Right atrium auricular region (tissue), 2 donors: ENCODE results near the gene TWF1. TPM values are rescaled to one million over a fixed set of nuclear protein-coding genes. Genes with fewer than 3 reads are reported as not detected.
A peak's percentile ranks its signal among the peaks of the same experiment; 100 is the strongest.

Experiments used
- DNase-seq: peaks from one replicate; pipeline ENCODE4 v3.0.0-alpha.2; 2019; ENCODE audit warnings: low spot score
- H3K27ac ChIP-seq, 2 donors: fragments of 200-600 bp; sonication (generic); 1 replicate in 1 of 2; 2 replicates in 1 of 2; pipeline ENCODE4 v1.5.1; 2016 to 2019
- H3K27me3 ChIP-seq, 2 donors: fragments of 200-600 bp; sonication (generic); one replicate each; pipeline versions ENCODE4 v1.5.1 to v1.6.0; 2017 to 2019
- H3K36me3 ChIP-seq: fragments of 200-600 bp; sonication (generic); one replicate; pipeline ENCODE4 v1.5.1; 2016
- H3K4me1 ChIP-seq, 2 donors: fragments of 200-600 bp; sonication (generic); one replicate each; pipeline versions ENCODE4 v1.5.1 to v1.6.0; 2017 to 2019
- H3K4me3 ChIP-seq, 2 donors: fragments of 200-600 bp; sonication (generic); 1 replicate in 1 of 2; 2 replicates in 1 of 2; pipeline ENCODE4 v1.5.1; 2017 to 2019; ENCODE audit warnings: mild to moderate bottlenecking in 1 of 2, moderate library complexity in 1 of 2
- H3K9me3 ChIP-seq, 2 donors: fragments of 200-600 bp; sonication (generic); one replicate each; pipeline ENCODE4 v1.5.1; 2019
- CTCF ChIP-seq, 2 donors: fragments of 200-600 bp; sonication (generic); IDR thresholded peaks; one replicate each; pipeline ENCODE4 v1.5.1; 2019; ENCODE audit warnings: antibody characterized with exemption in 2 of 2
- total RNA-seq, 2 donors: library from RNA; depleted of rRNA; stranded (reverse); fragments of >200 nt; gene quantifications; one replicate each; pipeline ENCODE4 v1.1.0, GENCODE V29; 2016

TWF1 gene
- total RNA-seq, 2 donors from 2014 or later, result 18.0 to 19.0 TPM

- Histone ChIP-seq H3K27me3 (no peaks in the 10 kb centered on the region), H3K27ac (no peak overlapping the region), H3K36me3 (peaks cover 72% of the 10 kb centered on the region), H3K4me3 (no peak overlapping the region), H3K4me1 (no peaks in the 10 kb centered on the region), H3K9me3 (no peaks in the 10 kb centered on the region)
- no peak for TF ChIP-seq CTCF (IDR thresholded peaks at IDR 0.05)
- DNase-seq, result no peak
Observed at GRCh38 chr12:43797561-43798217, 8.4 kb downstream of the TWF1 start.

- Histone ChIP-seq H3K27ac (no peak overlapping the region), H3K36me3 (peaks cover 58% of the 10 kb centered on the region), H3K9me3 (no peaks in the 10 kb centered on the region), H3K27me3 (no peaks in the 10 kb centered on the region), H3K4me1 (no peaks in the 10 kb centered on the region), H3K4me3 (no peak overlapping the region)
- DNase-seq, result no peak
- TF ChIP-seq CTCF (IDR thresholded peaks at IDR 0.05), result no peak
Observed at GRCh38 chr12:43795716-43796280, 10.3 kb downstream of the TWF1 start.

GRCh38 chr12:43789941-43790340 lies 16.2 kb downstream of the TWF1 start:
- TF ChIP-seq CTCF (IDR thresholded peaks at IDR 0.05), result no peak
- peaks cover 32% of the 10 kb centered on the region for H3K36me3 ChIP-seq
- no peak overlapping the region for H3K27ac ChIP-seq
- no peaks in the 10 kb centered on the region for H3K4me1 ChIP-seq
- no peaks in the 10 kb centered on the region for H3K9me3 ChIP-seq
- H3K4me3 ChIP-seq, result no peak overlapping the region
- H3K27me3 ChIP-seq, result no peaks in the 10 kb centered on the region
- no peak for DNase-seq

GRCh38 chr12:43786899-43787693 lies 19.0 kb downstream of the TWF1 start:
- Histone ChIP-seq H3K9me3 (no peaks in the 10 kb centered on the region), H3K27ac (no peak overlapping the region), H3K4me1 (no peaks in the 10 kb centered on the region), H3K27me3 (no peaks in the 10 kb centered on the region), H3K36me3 (peaks cover 57% of the 10 kb centered on the region), H3K4me3 (no peak overlapping the region)
- no peak for DNase-seq
- TF ChIP-seq CTCF (IDR thresholded peaks at IDR 0.05), result no peak

GRCh38 chr12:43776498-43776897 lies 29.6 kb downstream of the TWF1 start:
- H3K4me1 ChIP-seq, result no peaks in the 10 kb centered on the region
- peaks cover 38% of the 10 kb centered on the region for H3K36me3 ChIP-seq
- peak in 1 of 2 donors; percentile 50 for TF ChIP-seq CTCF (IDR thresholded peaks at IDR 0.05)
- H3K4me3 ChIP-seq, result no peak overlapping the region
- H3K9me3 ChIP-seq, result no peaks in the 10 kb centered on the region
- no peak for DNase-seq
- H3K27me3 ChIP-seq, result no peaks in the 10 kb centered on the region
- no peak overlapping the region for H3K27ac ChIP-seq
